NCI-H2196 treated with DMSO at 0.1 percent for 48 hours (cell line): ENCODE data around the gene VPS33A.
"Not testable (repeated sequence)": the region's sequence is repeated elsewhere in the genome, so short reads cannot be mapped to it uniquely, and the experiment has no call there.

ENCODE experiments used
- DNase-seq: peaks from one replicate; lab custom pipeline; 2025; ENCODE audit not compliant: unreplicated experiment; lab: John Stamatoyannopoulos, UW

The VPS33A gene

DNA sequence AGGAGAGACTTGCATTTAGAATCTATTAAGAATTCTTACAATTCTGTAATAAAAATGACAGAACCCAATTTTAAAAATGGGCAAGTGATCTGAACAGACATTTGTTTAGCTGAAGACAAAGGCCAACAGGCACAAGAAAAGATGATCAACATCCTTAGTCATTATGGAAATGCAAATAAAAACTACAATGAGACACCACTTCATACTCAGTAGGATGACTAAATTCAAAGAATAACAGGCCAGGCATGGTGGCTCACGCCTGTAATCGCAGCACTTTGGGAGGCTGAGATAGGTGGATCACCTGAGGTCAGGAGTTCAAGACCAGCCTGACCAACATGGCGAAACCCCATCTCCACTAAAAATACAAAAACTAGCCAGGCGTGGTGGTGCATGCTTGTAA, 7.8 kb downstream of the VPS33A start:
- not testable (repeated sequence) for DNase-seq

DNA sequence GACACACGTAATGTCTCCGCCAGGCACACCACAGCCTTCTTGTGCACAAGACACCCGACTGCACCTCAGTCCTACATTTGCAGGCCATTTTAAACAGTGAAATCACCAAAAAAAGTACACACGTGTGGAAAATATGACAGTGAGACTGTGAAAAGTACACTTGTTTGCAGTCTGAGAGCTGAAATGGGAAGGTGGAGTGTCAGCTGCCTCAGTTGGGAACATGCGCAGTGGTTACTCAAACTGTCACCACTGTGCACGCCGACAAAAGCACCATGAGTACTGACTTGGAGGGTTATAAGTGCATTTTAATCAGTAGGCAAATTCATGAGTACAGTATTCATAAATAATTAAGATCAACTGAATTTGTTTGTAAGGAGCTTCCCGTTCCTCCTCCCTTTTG, 15.8 kb downstream of the VPS33A start:
- DNase-seq: no peak

DNA sequence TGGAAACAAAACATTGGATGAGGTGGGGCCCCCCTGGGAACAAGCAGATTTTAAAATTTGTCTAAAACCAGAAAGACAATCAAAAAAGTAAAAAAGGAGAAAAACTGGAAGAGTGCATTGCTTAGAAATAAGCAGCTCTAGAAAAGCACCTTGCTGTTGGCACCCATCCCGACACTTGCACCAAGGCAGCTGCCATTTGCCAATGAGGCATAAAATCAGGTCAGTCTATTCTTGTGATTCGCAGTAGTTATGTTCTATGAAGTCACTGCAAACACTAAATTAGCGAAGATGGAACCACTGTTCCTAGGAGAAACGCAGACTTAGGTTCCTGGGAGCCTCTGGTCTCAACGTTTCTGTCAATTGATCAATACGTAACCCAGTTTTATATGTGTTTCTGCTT, 16.2 kb downstream of the VPS33A start:
- DNase-seq: peak; percentile 28

DNA sequence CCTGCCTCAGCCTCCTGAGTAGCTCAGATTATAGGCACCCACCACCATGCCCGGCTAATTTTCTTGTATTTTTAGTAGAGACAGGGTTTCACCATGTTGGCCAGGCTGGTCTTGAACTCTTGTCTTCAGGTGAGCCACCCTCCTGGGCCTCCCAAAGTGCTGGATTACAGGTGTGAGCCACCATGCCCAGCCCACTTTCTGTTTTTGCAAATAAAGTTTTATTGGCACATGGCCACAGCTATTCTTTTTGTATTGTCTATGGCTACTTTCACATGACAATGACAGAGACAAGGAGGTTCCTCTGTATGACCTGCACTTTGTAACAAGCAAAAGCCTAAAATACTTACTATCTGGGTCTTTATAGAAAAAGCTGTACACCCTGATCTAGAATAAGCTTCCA, 20.7 kb downstream of the VPS33A start:
- DNase-seq: no peak

DNA sequence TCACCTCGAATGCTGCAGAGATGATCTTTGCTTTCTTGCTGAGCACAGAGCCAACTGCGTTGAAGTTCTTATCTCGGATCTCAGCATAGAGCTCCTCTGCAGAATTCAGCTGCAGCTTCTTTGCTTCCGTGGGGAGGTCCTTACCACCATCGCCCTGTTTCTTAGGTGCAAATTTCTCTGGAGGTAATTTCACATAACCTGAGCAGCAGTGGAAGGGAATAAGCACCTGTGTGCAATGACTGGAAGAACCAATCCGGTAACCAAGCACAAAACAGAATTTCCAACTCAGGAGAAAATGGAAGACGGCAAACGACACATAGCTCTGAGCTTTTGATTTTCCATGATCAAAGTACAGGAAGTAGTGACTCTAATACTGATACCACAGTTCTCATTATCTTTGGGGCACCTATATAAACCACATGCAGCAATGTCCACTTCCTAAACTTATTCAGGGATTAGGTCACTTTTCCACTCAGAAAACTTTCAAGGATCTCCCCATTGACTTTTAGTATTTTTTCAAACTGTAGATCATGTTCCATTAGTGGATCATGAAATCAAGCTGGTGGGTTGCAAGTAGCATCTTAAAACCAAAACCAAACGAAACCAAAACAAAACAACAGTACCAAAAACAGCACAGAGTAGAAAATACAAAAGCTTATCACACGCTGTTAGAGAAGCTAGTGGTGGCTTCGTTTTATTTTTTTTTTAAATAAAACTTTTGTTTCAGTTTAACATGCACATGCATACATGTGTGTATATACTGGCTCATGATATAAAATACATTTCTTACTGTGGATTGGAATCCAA, 21.5 kb downstream of the VPS33A start:
- DNase-seq: no peak

DNA sequence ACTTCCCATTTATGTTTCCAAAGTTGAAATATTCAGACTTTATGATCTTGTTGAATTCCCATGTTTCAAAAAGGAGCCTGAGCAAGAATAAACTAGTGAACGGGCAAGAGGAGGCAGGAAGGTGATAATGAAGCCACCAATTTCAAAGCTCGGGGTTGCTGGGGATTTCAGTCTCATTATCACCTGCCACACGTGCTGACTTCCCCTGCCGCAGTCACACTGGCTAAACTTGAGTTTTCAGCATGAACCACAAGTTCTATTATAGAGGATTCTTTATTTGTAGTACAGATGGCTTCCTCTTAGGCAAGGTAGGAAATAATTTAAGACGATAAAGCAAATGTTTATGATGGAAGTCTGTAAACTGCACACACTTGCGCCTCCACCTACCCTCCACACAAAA, 22.3 kb downstream of the VPS33A start:
- DNase-seq: no peak

DNA sequence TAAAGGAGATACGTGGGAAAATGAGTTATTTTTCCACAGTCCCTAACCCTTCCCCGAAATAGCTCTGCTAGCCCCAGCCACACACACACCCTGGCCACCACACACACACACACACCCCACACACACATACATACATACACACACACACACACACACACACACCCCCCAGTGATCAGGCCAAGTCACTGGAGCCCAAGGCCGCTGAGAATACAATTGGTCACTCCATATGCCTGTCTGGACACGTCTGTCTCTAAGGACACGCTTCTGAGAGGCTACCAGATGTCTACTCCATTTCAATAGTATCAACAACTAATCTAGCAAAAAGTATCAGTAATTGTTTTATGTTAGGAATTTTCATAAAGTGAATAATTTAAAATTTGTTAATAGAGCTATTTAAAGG, 27.4 kb downstream of the VPS33A start:
- no peak for DNase-seq

DNA sequence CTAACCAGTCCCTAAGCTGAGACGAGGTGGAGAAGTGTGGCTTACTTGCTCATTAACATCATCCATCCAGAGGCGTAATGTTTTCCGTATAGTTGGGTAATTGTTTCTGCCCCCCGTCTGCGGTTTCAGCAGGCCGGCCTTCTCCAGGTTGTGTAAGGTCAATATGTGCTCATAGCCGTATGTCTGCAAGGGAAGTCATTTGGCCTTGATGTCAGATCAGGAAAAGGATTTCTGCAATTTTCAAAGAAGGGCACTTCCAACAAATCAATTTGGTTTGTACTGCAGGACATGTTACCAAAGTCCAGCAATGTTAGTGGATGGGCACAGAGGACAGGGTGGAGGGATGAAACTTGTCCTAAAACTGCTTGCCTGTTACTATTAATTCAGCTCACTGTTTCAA, 30.6 kb downstream of the VPS33A start:
- DNase-seq: no peak

DNA sequence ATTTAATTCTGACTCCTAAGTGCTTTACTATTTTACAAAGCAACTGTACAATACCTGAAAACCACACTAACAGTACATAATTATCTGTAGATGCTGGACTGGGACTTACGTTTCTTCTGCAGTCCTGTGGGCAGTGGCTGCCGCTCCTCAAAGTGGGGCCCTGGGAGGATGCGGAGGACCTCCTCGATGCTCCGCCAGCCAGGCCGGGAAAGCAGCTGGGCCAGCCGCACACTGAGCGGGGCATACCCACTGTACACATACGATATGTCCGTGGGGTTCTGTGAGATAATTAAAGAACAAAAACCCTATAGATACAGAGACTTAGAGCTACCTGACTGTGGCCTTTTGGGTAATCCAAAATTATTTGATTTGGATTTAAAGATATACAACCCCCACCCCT, 33.6 kb downstream of the VPS33A start:
- DNase-seq: no peak

DNA sequence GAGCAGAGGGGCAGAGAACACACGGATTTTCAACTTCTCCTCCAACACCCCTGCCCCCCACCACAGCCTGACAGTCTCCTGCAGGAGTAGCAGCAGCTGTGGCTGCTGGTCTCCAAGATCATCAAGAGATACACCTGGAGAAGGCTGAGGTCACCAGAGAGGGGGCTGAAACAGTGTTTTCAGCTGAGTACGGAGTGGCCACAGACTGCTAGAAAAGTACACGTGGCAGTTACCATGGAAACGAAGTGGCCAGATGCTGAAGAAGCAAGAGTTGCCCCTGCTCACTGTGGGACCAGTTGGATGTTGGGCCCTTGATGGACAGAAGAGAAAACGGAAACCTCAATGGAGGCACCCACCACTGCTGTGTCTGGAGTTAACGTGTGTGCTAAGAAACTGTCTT, 35.5 kb downstream of the VPS33A start:
- no peak for DNase-seq

DNA sequence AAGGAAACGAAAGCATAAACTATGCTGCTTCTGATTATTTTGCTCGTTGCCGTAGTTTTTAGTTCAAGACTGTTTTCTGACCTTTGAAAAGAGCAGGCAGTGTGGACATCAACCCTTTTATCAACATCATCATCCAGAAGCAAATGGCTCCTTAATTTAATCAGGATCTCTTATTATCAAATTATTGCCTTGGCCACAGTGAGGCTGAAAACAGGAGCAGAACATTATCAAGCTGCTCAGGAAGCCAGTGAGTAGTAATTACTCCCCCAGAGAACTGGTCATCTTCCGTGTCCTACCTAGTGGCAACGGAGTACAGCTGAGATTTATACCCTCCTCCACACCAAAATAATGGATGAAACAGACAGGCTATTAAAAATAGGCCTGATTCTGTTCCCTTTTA, 38.2 kb downstream of the VPS33A start:
- no peak for DNase-seq

DNA sequence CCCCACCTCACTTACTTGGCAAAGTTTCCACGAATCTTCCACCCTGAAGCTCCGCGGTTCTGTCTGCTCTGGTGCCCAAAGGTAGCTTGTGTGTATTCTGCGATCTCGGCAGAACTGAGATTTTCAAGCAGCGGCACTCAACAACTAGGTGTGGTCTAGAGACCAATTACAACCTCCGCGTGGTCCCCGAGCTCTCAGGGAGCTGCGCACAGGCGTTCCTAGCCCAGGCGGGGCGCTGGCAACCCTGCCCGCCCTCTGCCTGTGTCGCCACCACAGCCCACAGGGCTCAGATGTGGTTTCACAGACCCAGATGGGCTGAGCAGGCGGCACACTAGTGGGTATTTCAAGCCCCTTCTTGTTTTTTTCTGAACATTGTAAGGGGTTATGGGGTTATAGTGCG, 39.0 kb downstream of the VPS33A start:
- DNase-seq: no peak

DNA sequence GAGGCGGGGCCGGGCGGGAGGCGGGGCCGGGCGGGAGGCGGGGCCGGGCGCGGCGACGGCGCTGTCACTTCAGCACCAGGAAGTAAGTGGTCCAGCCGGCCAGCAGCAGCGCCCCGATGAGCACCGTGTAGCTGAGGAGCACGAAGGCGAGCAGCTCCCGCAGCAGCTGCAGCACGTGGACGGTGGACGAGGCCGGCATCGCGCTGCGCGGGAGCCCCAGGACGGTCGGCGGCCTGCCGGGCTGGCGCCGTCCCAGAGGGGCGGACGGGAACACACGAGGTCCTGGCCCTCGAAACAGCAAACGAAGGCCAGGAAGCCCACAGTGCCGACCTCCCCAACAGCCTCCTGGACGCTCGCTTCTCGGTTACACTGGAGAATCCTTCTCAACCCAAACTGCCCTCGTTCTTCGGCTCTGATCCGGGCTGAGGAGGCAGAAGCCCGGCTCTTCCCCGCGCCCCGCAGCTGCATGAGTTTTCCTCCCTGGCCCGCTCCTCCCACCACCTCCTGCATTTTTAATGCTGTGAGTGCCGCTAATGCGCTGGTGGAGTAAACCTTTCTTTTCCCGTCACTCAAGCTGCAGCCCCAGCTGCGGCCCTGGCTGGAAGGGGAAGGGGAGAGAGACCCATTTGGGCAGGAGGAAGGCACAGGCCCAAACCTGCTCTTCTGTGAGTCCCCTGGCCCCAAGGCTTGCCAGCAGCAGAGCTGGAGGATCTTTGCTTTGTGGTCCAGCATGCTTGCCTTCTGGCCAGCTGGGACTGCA, 39.7 kb downstream of the VPS33A start:
- no peak for DNase-seq

DNA sequence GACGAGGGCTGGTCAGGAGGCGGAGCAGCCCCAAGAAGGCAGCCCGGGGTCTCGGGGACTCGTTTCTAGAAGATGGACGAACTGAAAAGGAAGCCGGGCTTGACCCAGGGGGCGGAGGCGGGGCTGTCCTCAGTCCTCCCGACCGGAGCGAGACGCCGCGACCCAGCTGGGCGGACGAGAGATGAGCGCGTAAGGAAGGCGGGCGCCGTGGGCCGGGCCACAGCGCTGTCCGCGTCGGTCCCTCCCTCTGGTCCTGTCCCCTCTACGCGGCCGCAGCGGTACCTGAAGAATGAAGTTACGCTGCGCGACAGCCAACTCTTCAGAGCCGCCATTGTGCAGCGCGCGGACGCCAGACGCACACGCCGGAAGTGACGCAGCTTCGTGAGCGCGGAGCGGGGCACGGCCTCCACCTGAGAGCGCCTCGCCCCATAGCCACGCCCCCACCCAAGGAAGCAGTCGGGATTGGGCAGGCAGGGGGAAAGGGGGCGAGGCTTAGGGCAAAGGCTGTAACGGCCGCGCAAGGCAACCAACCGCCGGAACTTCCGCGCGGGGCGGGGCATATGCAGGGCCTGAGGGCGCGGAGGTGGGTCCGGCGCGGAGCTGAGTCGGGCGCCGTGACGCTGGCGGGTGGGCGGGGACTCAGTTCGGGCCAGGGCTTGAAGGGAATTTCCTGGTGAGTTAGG, 40.5 kb downstream of the VPS33A start, which contains the start of gene DIABLO:
Gene DIABLO, minus strand, starts transcription at position 370 of the 683 bp plus-strand sequence. Its CDS starts 38 bp downstream, at position 332.
- DNase-seq: peak; percentile 99

DNA sequence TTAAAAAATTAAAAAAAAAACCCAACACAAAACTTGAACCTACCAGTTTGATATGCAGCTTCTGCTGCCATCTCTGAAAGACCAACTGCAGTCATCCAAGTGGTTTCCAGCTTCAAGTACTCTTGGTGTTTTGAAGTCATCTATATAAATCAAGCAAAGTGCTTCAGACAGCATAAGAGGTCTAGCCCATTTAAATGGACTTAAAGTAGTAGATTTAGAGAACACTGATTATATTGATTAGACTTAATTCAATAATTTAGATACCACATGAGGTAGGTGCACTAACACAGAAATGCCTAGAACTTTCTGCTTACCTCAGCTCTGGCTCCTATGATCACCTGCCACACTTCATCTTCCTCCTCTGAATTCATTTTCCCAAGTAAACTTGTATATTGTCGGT, 49.8 kb downstream of the VPS33A start:
- no peak for DNase-seq

DNA sequence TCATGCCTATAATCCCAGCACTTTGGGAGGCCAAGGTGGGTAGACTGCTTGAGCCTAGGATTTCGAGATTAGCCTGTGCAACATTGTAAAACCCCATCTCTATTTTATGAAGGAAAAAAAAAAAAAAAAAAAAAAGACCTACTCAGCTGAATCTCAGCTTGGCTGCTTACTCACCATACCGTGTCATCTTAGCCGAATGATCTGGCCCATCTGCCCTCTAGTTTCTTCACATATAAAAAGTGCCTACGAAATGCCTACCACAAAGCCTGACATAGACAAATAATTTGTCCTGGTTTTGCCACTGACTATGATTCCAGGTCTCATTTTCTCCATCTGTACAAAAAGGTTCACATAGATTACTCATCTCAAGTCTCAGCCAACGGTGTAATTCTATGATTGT, 50.5 kb downstream of the VPS33A start:
- no peak for DNase-seq

DNA sequence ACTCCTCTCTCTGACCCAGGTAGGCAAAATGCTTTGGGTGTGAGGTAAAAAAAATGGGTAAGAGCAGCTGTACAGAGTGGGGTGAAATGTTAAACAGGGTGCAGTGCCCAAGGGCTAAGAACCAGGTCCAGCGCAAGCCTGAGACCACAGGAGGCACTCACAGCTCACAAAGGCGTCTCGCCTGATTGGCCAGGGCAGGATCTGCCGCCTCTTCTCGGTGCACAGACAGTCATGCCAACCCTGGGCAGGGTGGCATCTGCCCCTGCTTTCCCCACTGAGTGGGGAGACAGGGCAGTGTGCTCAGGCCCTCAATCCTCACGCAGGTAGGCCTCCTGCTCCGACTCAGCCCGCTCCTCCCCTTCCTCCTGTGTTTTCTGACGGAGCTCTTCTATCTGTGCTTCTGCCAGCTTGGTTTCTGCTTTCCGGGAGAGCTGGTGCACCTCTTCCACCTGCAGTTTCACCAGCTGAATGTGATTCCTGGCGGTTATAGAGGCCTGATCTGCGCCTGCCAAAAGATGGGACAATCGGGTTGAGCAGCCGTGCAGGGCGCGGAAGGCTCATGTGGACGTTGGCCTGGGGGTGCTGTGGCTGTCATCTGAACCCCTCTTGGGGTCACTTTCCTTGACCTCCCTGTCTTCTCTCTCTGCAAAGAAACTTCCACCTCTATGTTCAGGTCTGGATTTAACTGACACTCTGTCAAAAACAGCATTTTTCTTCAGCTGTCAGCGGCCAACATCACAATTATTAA, 58.0 kb downstream of the VPS33A start:
- DNase-seq: no peak

DNA sequence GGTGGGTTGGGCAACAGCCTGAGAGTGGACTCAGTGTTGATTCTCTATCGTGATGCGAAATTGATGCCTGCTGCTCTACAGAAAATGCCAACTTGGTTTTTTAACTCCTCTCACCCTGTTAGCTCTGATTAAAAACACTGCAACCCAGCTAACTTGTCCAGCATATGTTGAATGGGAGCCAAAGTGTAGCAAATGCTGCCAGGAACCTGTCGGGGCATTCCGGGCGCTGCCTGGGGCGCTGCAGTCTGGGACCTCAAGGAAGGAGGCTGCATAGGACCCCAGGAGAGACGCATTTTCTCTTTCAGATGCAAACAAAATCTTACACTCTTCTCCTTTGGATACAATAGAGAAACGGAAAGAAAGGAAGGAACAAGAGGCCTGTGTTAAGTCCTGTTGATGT, 58.9 kb downstream of the VPS33A start:
- DNase-seq: no peak

DNA sequence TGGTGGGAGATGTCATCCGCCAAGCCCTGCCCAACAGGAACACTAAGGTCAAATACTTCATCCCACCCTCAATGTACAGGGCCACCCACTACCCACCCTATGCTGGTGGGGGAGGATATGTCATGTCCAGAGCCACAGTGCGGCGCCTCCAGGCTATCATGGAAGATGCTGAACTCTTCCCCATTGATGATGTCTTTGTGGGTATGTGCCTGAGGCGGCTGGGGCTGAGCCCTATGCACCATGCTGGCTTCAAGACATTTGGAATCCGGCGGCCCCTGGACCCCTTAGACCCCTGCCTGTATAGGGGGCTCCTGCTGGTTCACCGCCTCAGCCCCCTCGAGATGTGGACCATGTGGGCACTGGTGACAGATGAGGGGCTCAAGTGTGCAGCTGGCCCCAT, 59.3 kb downstream of the VPS33A start:
- DNase-seq: no peak

DNA sequence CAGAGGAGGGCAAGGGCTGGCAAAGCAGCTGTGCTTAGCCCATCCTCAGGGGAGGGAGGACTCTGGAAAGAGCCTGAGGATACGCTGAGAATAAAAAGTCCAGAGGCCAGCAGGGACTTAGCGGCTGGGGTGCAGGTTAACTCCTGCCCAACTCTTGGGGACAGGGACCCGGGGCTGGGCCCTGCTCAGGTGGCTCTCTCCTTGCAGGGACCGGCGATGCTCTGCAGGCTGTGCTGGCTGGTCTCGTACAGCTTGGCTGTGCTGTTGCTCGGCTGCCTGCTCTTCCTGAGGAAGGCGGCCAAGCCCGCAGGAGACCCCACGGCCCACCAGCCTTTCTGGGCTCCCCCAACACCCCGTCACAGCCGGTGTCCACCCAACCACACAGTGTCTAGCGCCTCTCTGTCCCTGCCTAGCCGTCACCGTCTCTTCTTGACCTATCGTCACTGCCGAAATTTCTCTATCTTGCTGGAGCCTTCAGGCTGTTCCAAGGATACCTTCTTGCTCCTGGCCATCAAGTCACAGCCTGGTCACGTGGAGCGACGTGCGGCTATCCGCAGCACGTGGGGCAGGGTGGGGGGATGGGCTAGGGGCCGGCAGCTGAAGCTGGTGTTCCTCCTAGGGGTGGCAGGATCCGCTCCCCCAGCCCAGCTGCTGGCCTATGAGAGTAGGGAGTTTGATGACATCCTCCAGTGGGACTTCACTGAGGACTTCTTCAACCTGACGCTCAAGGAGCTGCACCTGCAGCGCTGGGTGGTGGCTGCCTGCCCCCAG, 60.0 kb downstream of the VPS33A start:
- no peak for DNase-seq
